ENCODE measurements around the gene ABCC4.
A peak's percentile ranks its signal among the peaks of the same experiment; 100 is the strongest.
"Not testable (repeated sequence)": the region's sequence is repeated elsewhere in the genome, so short reads cannot be mapped to it uniquely, and the experiment has no call there.

ABCC4 gene

DNA sequence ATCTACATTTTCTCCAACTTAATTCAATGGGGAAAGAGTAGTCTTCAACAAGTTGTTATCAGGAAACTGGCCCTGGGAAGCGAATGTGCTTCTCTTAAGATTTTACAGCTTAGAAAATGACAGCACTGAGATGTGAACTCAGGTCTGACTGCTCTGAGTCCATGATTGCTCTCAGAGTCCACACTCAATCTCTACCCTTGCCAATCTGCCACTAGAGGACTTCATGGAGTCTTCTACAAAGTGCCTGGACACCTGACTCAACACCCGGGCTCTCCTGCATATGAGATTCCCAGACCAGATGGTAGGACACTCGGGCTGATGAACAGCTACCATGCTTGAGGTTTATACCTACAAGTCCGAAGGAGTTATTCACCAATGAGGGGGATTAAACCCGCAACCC lies 74.8 kb downstream of the ABCC4 start:
- no peak for DNase-seq

DNA sequence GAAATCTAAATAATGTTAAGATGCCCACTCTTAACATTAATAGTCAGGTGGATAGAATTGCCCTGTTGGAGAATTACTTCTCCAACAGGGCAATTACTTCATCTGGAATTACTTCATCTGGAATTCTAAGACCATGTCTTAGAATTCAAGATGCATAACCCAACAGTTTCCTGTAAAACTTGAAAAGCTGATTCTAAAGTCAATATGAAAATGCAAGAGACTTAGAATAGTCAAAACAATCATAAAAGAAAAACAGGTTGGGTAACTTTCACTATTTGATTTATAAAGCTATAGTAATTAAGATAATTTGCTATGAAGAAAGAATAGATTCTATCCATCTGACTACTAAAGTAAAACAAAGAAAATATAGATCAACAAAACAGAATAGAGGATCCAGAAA lies 75.2 kb downstream of the ABCC4 start:
- DNase-seq, result peak; percentile 8

DNA sequence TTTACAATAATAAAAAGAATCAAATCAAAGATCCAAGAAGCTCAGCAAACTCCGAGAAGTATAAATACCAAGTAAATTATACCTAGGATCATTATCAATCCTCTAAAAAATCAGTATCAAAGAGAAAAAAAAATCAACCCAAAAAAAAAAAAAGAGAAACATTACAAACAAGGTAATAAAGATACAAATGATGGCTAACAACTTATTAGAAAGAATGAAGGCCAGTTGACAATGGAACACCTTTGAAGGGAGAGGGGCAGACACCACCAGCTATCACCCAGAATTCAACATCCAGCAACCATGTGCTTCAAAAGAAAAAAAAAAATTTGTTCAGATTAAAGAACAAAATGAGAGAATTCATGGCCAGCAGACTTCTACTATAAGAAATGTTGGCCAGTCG lies 77.2 kb downstream of the ABCC4 start:
- DNase-seq, result no peak

DNA sequence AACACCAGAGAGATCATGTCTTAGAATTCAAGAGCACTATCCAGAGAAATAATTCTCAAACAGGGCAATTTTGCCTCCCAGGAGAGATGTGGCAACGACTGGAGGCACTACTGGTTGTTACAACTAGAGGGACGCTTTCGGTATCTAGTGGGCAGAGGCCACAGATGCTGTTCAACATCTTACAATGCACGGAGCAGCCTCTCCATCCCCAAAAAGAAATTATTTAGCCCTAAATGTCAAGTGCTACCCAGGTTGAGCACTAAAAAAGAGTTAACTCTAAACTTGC lies 78.6 kb downstream of the ABCC4 start:
- no peak for DNase-seq

DNA sequence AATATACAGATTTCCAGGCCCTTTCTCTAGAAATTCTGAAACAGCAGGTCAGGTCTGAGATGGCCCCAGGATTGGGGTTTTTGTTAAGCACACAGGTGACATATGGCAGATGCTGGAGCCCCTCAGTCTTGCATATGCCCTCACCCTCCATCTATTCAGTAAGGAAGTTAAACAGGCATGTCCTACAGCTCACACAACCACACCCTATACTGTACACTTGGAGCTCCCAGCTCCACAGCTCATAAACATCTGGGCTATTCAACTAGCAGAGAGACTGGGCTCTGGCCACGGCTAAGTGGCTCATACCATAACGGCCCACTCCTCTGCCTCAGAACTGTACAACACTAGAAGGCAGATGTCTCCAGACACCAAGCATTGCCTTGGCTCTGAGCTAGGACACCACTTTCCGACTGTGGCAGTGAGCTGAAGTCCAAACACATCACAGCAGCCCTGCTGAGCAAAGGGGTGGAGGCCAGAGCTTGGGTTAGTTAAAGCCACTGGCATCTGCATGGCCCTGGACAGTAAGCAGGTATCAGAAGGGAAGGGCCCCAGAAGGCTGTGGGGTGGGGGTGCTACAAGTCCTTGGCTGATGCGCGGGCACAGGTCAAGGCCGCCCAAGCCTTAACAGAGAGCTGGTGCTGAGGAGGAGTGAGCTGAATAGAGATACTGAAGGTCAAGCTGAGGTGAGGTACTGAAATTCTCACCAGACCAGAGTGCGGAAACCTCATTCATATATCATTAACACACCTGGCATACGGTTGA lies 79.1 kb downstream of the ABCC4 start:
- DNase-seq, result no peak

DNA sequence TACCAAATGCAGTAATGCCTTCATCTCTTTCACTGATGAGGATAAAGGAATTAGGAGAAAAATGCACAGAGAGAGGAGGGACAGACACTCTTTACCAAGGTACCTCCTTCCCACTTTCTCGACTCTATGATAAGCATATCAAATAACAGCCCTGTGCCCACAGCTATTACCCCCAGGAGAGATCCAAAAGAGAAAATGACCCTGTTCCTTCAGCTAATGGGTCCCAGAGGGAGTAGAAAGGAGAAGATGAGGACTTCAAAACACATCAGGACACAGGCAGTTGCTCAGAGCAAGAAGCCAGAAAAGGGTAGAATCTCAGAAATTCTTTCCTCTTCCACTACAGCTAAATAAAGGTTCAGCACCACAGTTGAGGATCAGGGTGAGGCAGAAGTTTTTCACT lies 80.6 kb downstream of the ABCC4 start:
- no peak for DNase-seq

DNA sequence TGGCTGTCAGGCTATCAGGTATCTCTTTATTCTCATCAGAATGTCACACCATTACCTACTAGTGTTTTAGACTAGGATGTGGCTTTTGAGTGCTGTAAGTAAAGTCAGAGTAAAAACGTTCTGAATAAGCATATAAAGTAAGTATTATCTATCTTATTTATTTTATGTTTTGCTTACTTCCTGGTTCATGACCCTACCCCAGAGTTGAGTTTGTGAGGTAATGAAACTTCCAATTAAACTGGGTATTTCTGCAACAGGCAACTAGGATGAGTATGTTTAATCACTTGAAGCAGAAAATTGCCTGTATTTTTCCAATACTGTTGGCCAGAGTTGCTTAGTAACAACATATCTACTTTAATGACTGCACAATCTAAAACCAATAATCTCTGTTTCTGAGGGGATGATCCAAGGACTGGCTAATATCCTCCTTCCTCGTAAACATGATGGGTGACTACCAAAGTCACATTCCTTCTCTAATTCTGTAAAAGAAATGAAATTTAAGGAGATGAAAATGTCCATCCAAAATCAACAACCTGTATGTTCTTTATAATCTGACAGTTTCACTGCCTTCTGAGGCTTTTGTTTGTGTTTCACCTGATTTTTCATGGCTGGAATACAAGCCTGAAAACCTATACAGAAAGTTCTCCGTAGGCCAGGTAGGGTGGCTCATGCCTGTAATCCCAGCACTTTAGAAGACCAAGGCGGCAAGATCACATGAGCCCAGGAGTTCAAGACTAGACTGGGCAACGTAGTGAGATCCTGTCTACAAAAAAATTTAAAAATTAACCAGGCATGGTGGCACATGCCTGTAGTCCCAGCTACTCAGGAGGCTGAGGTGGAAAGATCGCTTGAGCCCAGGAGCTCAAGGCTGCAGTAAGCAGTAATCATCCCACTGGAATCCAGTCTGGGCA lies 83.1 kb downstream of the ABCC4 start:
- no peak for DNase-seq

DNA sequence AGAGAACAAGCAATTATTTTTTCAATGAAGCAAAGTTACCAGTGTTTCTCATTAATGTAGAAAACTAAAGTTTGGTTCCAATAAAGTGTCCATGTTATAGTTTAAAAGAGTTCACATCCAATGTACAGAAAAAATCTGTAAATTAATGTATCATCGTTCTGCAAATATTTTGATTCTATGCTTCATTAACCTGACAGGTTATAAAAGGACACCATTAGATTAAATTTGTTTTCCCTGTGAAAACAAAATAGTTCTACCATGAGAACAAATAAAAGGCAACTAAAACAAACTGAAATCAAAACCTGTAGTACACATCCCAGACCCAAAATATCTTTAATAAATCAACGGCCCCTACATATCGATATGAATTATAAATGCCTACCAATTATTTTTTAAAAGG lies 85.1 kb downstream of the ABCC4 start:
- DNase-seq, result no peak

DNA sequence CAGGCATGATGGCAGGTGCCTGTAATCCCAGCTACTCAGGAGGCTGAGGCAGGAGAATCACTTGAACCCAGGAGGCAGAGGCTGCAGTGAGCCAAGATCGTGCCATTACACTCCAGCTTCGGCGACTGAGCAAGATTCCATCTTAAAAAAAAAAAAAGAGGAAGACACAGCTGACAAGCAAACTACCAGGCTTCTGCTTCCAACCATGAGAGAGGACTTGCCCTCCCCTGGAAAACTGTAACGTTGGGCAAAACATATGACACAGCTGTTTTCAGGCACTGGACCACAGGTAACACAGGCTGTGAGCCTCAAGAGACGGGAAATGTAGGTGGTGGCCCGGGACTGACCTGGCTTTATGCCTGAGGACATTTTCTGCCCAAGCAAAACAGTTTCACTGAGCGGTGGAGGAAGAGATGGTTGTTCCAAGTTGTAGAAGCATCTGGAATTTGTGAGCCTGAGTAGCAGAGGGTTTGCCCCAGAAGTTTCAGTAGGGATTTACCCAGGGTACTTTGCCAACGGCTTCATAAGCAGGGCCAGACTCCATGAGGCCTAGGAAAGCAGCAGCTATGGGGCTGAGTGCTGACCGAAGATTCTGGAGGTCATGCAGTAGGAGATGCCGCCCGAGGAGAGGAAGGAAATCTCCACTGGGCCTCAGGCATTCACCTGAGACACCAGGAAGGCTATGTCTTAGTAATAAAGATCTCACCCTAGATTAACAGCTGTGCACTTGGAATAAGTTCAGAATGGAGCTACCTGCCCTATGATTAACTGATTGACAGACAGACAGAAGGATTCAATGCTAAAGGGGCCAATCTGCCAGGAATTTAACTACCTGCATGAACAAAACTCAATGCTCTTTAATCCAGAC lies 88.0 kb downstream of the ABCC4 start:
- no peak for DNase-seq

DNA sequence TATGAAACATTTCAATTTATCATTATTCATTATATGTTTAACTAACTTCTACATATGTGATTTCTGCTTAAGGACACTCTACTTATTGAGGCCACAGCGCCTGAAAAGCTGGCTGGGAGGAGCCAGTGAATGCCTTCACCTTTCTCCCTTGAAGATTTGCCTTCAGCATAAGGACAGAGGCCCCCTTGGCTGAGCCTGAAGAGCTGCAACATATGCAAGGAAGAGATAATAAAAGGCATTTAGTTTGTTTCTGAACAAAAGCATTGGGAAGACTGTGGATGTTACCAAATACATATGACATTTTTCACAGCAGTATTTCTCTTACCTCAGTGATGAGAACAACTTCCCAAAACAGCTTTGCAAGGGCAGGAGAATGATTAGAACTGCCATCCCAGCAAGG lies 92.1 kb downstream of the ABCC4 start:
- DNase-seq, result no peak

DNA sequence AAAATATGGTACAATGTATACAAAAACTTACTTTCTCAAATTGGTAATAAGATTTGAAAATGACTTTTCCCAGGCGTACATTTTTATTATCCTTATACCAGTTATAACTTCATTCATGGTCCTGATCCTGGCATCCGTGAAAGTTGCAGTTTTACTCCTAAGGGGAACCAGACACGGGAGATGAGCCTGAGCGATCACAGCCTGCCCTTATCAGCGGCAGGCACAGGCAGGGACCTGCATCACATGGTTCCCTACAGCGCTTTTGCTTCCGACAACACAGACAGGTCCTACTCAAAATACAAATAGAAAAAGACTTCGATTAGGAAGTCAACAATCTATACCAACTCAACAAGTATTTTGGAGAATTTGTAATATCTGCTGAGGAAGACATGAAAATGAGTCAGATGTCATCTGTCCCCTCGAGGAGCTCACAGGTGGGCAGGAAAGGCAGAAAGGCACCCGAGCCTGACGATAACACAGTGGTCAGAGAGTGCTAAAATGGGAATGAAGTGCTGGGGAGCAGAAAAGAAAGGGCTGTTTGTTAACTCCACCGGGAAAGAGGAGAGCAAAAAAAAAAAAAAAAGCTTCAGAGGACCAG lies 93.4 kb downstream of the ABCC4 start:
- no peak for DNase-seq

DNA sequence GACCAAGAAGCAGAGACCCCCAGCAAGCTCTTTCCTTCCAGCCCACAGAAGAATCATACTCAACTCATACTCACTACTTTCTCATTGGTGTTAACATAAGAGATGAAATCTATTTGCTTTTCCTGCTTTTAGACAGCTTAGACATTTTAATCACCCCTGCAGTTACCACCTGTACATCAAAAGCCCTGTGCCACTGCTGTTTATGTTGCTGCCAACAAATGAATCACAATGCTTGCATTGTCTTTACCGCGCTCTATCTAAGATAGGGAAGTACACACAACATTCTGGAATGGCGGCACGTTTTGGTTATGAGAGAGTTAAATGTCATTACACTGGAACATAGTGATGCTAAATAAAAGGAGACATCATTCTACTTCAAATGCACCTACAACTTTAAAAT lies 95.1 kb downstream of the ABCC4 start:
- DNase-seq, result no peak

DNA sequence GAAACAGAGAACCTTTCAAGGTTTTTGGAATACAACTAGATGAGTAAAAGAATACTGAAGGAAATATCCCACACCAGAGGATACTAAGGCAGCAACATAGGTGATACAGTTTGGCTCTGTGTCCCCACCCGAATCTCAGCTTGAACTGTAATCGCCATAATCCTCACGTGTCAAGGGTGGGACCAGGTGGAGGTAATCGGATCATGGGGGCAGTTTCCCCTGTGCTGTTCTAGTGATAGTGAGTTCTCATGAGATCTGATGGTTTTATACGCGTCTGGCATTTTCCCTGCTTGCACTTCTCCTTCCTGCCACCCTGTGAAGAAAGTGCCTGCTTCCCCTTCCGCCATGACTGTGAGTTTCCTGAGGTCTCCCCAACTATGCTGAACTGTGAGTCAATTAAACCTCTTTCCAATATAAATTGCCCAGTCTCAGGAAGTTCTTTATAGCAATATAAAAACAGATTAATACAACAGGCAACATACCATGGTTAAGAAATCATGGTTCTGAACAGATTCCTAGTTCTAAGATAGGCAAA lies 97.0 kb downstream of the ABCC4 start:
- DNase-seq, result peak; percentile 52

DNA sequence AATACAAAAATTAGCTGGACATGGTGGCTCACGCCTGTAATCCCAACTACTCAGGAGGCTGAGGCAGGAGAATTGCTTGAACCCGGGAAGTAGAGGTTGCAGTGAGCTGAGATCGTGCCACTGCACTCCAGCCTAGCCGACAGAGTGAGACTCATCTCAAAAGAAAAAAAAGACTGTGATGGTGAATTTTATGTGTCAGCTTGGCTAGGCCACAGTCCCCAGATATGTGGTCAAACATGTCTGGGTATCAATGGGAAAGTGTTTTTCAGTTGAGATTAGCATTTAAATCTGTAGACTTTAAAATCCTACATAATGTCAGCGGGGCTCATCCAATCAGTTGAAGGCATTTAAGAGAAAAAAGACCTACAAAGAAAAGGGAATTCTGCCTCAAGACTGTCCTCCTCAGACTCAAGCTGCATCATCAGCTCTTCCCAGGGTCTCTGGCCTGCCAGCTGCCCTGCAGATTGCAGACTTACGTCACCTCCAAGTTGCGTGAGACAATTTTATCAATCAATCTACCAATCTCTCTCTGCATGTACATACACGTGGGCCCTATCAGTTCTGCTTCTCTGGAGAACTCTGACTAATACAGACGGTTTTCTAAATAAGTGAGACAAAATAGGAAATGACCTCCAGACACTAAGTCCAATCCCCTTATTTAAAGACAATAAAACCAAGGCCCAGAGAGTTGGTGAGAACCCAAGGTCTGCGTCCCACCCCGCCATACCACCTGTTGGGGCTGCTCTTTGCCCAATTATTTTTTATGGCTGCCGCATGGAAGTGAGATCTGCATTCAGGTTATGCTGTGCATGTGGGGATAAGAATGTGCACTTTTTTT lies 99.2 kb downstream of the ABCC4 start:
- DNase-seq, result no peak

DNA sequence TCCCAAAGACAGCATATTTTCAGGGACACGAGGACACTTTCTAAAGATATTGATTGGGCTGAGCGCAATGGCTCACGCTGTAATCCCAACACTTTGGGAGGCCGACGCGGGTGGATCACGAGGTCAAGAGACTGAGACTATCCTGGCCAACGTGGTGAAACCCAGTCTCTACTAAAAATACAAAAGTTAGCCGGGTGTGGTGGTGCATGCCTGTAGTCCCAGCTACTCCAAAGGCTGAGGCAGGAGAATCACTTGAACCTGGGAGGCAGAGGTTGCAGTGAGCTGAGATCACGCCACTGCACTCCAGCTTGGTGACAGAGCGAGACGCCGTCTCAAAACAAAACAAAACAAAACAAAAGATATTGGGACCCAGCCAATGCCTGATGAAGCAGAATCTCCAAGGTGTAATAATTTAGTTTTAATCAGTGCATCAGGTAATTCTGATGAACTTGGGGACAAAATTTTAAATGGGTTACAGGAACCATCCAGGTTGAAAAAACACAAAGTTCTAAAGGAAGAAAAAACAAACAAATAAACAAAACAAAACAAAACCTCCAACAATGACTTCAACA lies 100.8 kb downstream of the ABCC4 start:
- DNase-seq, result not testable (repeated sequence)

DNA sequence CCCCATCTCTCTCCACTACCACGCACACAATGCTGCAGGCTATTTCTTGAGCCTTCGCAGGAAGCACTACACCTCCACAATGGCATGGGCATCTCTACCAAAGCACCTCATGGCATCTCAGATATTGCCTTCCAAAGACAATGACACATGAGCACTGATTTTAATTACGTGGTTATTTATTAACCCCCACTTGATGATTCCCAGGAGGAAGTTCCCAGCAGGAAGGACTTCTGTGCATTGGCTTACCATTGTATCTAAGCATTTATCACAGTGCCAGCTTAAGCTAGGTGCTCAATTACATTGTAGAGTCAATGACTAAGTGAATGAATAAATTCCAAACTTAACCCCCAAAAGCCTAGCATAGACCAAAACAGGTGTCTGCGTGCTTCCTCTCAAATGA lies 101.4 kb downstream of the ABCC4 start:
- no peak for DNase-seq

DNA sequence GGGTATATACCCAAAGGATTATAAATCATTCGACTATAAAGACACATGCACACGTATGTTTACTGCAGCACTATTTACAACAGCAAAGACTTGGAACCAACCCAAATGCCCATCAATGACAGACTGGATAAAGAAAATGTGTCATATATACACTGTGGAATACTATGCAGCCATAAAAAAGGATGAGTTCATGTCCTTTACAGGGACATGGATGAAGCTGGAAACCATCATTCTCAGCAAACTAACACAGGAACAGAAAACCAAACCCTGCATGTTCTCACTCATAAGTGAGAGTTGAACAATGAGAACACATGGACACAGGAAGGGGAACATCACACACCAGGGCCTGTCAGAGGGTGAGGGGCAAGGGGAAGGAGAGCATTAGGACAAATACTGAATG lies 102.6 kb downstream of the ABCC4 start:
- DNase-seq, result not testable (repeated sequence)

DNA sequence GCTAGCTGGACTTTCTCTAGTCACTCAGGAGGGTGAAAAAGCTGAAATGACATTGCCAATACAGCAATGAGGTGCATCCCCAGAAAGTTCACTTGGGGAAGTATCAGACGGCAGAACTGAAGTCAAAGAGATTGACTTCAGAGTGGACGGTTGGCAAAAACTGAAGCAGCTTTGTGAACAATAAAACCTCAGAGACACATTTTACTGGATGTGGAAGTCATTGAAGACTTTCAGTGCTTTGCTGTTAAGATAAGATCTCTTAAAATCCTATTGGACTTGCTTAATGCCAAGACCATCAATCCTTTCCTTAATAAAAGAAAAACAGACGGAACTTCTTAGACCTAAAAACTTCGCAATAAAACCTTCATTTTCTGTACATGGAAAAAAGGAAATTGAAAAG lies 103.7 kb downstream of the ABCC4 start:
- DNase-seq, result no peak

DNA sequence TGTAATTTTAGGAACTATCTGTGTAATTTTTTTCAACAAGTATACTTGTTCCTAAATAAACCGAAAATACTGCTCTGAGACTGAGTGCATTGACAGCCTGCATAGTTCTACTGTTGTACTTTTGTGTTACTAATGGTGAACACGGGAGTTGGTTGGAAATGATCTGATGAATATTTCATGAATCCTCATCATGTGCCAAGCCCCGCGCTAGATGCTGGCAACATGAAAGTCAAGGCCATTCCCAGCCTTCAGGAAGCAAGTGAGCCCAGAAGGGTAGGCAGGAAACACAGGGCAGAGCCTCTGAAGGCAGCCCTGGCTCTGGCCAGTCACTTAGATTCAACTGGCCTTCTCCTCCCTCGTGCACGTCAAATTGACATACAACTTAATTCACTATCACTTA lies 106.1 kb downstream of the ABCC4 start:
- no peak for DNase-seq

DNA sequence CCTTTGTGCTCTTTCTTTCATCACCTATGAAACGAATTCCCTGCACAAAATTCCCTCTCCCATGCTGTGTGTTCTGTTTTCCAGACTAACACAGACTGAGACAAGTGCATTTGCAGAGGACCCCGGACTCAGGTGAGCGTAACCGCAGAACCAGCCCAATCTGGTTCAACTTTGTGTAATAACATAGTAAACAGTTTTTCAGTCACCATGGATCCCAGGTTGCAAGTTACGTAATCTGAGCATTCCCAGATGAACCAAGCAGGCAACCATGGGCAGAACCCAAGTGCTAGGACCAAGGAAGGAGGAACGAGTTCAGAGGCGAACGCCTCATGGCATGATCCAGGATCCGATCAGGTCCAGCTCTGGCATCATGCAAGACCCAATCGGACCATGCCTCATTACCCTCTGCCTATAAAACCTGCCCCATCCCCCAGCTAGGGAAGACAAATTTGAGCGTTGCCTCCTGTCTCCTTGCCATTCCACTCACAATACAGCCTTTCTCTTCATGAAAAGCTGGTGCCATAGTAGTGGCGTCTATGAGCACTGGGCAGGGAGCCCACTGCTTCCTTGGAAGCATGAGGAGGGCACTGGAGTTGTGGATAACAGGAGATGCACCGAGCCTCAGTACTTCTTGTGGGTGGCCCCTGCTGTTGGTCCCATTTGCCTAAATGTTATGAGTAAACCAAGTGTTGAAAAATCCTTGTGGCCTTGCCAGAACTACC lies 107.6 kb downstream of the ABCC4 start:
- DNase-seq, result no peak

DNA sequence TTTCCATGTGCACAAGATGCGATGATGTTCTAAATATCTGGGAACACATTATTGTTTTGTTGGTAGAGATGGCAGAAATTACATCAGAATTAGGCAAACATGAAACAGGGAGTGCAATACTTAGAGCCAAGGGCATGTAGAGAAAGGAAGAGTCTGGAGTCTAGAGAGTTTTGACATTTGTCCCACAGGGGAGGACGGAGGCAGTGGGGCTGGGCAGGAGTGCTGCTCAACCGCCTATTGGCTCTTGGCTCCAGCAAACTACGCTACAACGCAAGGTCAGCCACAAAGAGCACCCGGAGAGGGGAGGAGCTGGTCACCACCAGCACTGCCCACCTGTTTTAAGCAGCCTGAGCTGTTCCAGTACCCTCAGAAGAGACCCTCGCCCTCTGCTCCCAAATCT lies 108.3 kb downstream of the ABCC4 start:
- DNase-seq, result no peak
